GM18951 (cell line): ENCODE results near the gene XG.
"Not testable (repeated sequence)": the region's sequence is repeated elsewhere in the genome, so short reads cannot be mapped to it uniquely, and the experiment has no call there.

Experiments
- POLR2A ChIP-seq: IDR thresholded peaks from 4 replicates; pipeline ENCODE4 v1.6.1; 2011; ENCODE audit warnings: mild to moderate bottlenecking; ENCODE audit not compliant: insufficient read length, insufficient read depth; ENCODE audit errors: extremely low read depth
- in situ Hi-C: fragments of 300-500 bp; cut with MboI; formaldehyde crosslinking; loops from one replicate; pipeline ENCODE4 v1.12.0; 2022; ENCODE audit warnings: low sequenced_read_pairs, mixed read lengths, inconsistent platforms; ENCODE audit not compliant: unreplicated experiment

The XG gene

DNA sequence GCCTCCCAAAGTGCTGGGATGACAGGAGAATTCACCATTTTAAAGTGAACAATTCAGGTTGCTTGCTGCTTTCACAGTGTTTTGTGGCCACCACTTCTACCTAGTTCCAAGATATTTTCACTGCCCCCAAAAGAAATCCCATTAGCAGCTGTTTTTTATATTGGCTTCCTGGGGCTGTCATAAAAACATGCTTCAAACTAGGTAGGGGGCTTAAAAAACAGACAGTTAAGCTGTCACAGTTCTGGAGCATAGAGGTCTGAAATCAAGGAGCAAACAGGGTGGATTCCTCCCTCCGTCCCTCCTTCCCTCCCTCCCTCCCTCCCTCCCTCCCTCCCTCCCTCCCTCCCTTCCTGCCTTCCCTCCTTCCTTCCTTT is 3.0 kb upstream of the XG start:
- in situ Hi-C loops, result no loop called here
- no peak for TF ChIP-seq POLR2A

- no peak for TF ChIP-seq POLR2A
Measured at GRCh38 chrX:2751291-2751690, 549 bp upstream of the XG start.

GRCh38 chrX:2752441-2752840 is 601 bp downstream of the XG start:
- in situ Hi-C loops, result not testable (repeated sequence)

More at GRCh38 chrX:2751291-2751690, 549 bp upstream of the XG start:
- in situ Hi-C loops, result no loop called here

GRCh38 chrX:2755163-2755715 is 3.4 kb downstream of the XG start:
- in situ Hi-C loops, result not testable (repeated sequence)

GRCh38 chrX:2756548-2756947 is 4.7 kb downstream of the XG start:
- in situ Hi-C loops, result no loop called here
- TF ChIP-seq POLR2A, result no peak

DNA sequence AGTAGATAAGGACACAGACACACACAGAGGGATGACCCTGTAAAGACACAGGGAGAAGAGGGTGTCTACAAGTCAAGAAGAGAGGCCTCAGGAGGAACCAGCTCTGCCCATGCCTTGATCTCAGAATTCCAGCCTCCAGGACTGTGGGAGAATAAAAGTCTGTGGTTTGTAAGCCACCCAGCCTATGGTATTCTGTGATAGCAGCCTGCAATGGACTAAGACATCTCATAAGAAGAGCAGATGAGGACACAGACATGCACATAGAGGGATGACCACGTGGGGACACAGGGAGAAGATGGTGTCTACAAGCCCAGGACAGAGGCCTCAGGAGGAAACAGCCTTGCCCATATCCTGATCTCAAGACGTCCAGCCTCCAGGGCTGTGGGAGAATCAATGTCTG is 9.4 kb downstream of the XG start:
- in situ Hi-C loops, result no loop called here

GRCh38 chrX:2762671-2763070 is 10.8 kb downstream of the XG start:
- in situ Hi-C loops, result not testable (repeated sequence)

More for the DNA sequence above, 9.4 kb downstream of the XG start:
- TF ChIP-seq POLR2A, result no peak

GRCh38 chrX:2764766-2765548 is 13.1 kb downstream of the XG start:
- in situ Hi-C loops, result not testable (repeated sequence)

GRCh38 chrX:2765549-2765830 is 13.7 kb downstream of the XG start:
- TF ChIP-seq POLR2A, result no peak
- in situ Hi-C loops, result no loop called here

GRCh38 chrX:2766906-2767305 is 15.1 kb downstream of the XG start:
- in situ Hi-C loops, result no loop called here
- no peak for TF ChIP-seq POLR2A

DNA sequence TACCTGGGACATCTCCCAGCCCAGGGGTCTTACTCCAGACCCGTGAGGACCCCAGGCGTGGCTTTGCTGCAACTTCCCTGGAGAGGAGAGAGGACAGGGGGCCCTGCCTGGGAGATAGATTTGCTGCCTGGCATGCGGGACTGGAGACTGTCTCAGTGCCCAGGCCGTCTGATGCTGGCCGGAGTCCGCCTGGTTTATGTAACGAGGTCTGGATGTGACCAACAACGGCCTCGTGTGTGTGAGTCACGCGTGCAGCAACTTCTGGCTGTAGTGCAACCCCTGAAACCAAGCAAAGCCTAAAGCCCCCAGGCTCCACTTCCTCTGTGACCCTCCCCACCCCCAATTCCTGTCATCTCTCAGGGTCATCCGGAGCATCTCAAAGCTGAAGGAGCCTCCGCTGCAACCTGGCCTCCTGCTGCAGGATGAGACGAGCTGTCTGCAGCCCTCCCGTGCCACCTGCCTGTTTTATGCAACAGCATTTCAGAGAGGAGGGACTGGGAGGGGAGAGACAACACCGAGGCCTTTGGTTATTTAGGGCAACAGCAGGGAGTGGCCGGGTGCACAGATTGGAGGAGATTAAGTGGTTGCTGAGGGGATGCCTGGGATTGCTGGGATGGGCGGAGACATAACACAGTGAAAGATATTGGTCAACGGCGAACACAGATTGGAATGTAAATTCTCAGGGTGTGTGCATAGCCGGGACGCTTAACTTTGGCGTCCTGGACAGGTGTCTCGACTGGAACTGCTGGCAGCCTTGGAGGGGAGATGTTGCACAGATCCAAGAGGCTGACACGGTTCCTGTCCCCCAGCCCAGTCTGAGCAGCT is 16.0 kb downstream of the XG start:
- no peak for TF ChIP-seq POLR2A
- in situ Hi-C loops, result no loop called here

DNA sequence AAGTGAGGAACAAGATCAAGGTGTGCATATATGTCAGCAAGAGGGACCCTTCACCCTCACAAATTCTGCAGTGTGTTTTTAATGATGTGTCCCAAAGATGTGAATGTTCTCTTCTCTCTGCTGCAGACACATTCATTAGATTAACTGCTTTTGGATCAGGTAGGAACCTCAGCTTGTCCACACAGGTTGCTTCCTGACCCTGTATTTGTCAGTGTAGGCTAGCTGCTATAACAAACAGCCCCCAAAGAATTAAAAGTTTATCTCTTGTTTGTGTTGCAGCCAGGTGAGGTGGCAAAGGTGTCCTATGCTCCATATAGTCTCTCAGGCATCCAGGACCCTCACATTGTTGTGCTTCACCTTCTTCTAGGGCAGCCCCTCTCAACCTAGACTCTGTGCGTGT is 17.8 kb downstream of the XG start:
- no peak for TF ChIP-seq POLR2A
- in situ Hi-C loops, result no loop called here

DNA sequence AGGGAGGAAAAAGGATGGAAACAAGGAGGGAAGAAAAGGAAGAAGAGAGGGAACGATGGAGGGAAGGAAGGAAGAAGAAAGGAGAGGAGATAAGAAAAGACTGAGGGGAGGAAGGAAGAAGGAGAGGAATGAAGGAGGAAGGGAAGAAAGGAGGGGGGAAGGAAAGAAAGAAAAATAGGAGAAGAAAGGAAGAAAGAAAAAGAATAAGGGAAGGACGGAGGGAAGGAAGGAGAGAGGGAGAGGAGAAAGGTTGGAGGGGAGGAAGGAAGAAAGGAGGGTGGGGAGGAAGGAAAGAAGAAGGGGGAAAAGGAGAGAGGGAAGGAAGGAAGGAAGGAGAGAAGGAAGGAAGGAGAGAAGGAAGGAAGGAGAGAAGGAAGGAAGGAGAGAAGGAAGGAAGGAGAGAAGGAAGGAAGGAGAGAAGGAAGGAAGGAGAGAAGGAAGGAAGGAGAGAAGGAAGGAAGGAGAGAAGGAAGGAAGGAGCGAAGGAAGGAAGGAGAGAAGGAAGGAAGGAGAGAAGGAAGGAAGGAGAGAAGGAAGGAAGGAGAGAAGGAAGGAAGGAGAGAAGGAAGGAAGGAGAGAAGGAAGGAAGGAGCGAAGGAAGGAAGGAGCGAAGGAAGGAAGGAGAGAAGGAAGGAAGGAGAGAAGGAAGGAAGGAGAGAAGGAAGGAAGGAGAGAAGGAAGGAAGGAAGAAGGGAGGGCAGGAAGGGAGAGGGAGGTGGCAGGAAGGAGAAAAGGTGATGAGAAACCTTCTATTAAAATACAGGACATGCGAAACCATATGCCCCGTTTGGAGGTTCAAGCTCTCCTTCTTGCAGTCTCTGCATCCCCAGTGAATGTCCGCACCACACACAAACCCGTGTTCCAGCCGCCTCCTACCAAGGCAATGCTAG is 21.6 kb downstream of the XG start:
- in situ Hi-C loops, result not testable (repeated sequence)

- no peak for TF ChIP-seq POLR2A
- in situ Hi-C loops, result no loop called here
Measured at GRCh38 chrX:2774057-2774456, 22.2 kb downstream of the XG start.
